Erythroblast (primary cell): ENCODE data around the gene PROSER3.

Experiments used
- GATA1 ChIP-seq: IDR thresholded peaks from 2 replicates; pipeline ENCODE4 v1.6.1; 2011; ENCODE audit warnings: low read depth, mild to moderate bottlenecking, control low read depth, low read length, moderate library complexity
- POLR2A ChIP-seq: IDR thresholded peaks from 2 replicates; pipeline ENCODE4 v1.6.1; 2011; ENCODE audit warnings: mild to moderate bottlenecking, low read length

GRCh38 chr19:35805526-35806102, 47.6 kb downstream of the PROSER3 start:
- TF ChIP-seq POLR2A (no peak), GATA1 (no peak)
